HUES6 (cell line): ENCODE measurements around the gene CRAMP1.

ENCODE experiments used
- H3K27ac ChIP-seq: 2 replicates; pipeline ENCODE4 v1.7.0; 2013; ENCODE audit warnings: low read depth, mild to moderate bottlenecking, low read length, inconsistent platforms
- H3K27me3 ChIP-seq: 2 replicates; pipeline ENCODE4 v1.6.1; 2013; ENCODE audit warnings: low read length; ENCODE audit not compliant: control insufficient read depth, insufficient read depth
- H3K36me3 ChIP-seq: 2 replicates; pipeline ENCODE4 v1.6.1; 2013; ENCODE audit warnings: low read length; ENCODE audit not compliant: control insufficient read depth, insufficient read depth
- H3K4me1 ChIP-seq: 2 replicates; pipeline ENCODE4 v1.6.1; 2013; ENCODE audit warnings: low read length; ENCODE audit not compliant: control insufficient read depth, insufficient read depth
- H3K4me3 ChIP-seq: 2 replicates; pipeline ENCODE4 v1.5.1; 2013; ENCODE audit warnings: low read depth, low read length
- H3K9ac ChIP-seq: one replicate; pipeline ENCODE4 v1.6.1; 2013; ENCODE audit warnings: mild to moderate bottlenecking, low read length
- H3K9me3 ChIP-seq: 2 replicates; pipeline ENCODE4 v1.6.1; 2013; ENCODE audit warnings: low read depth, low read length; ENCODE audit not compliant: control insufficient read depth, insufficient read depth

CRAMP1 gene

DNA sequence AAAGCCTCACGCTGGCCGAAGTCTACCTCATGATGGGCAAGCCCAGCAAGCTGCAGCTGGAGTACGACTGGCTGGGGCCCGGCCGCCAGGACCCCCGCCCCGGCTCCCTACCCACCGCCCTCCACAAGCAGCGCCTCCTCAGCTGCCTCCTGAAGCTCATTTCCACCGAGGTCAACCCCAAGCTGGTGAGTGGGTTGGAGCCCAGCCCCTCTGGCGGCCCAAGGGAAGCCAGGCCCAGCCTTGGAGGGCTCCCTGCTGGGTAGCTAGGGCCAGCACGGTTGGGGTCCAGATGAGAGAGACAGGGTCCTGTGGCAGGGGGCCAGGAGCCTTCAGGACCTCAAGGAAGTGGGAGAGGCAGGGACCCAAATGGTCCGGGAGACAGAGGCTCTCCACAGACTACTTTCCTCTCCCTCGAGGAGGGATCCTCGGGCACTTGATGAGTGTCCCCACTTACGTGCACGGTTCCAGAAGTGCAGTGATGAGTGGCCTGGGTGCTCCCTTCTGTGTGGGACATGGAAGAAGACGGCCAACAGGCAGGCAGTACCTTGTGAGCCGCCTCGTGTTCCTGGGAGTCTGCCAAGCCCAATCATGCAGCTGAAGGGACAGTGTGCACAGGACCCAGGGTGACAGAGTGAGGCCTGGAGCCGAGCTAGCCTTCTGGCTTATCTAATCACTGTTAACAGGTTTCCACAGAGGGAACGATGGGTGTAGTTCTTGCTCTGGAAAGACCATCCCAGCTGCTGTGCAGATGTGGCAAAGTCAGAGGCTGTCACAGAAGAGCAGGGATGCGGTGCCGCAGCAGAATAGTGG is 44.9 kb downstream of the CRAMP1 start:
- H3K4me3 ChIP-seq = no peak overlapping the region
- H3K27ac ChIP-seq = no peak overlapping the region
- H3K4me1 ChIP-seq = no peaks in the 10 kb centered on the region
- H3K9me3 ChIP-seq = no peaks in the 10 kb centered on the region
- H3K36me3 ChIP-seq = peaks cover 85% of the 10 kb centered on the region
- no peaks in the 10 kb centered on the region for H3K27me3 ChIP-seq
- H3K9ac ChIP-seq = no peak overlapping the region

GRCh38 chr16:1657841-1658240 is 45.7 kb downstream of the CRAMP1 start:
- H3K4me3 ChIP-seq = no peak overlapping the region
- no peaks in the 10 kb centered on the region for H3K9me3 ChIP-seq
- H3K9ac ChIP-seq = no peak overlapping the region
- H3K4me1 ChIP-seq = no peaks in the 10 kb centered on the region
- peaks cover 85% of the 10 kb centered on the region for H3K36me3 ChIP-seq
- no peaks in the 10 kb centered on the region for H3K27me3 ChIP-seq
- no peak overlapping the region for H3K27ac ChIP-seq

DNA sequence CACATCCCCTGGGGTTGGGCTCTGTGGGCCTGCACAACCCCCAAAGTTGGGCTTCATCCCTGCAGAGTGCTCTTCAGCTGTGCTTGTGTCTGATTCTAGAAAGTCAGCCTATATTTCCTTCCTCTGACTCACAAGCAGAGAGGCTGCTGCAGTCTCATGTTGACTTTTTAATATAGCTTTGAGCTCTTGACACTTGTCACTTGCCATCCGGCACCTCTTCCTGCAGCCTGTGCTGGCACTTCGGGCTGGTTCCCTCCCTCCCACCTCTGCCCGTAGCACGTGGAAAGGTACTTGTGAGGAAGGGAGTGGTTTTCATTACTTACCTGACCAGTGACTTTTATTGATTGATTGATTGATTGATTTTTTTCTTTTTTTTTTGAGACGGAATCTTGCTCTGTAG is 46.9 kb downstream of the CRAMP1 start:
- H3K27ac ChIP-seq = no peak overlapping the region
- no peaks in the 10 kb centered on the region for H3K4me1 ChIP-seq
- H3K9ac ChIP-seq = no peak overlapping the region
- H3K4me3 ChIP-seq = no peak overlapping the region
- peaks cover 91% of the 10 kb centered on the region for H3K36me3 ChIP-seq
- H3K27me3 ChIP-seq = no peaks in the 10 kb centered on the region
- no peaks in the 10 kb centered on the region for H3K9me3 ChIP-seq

DNA sequence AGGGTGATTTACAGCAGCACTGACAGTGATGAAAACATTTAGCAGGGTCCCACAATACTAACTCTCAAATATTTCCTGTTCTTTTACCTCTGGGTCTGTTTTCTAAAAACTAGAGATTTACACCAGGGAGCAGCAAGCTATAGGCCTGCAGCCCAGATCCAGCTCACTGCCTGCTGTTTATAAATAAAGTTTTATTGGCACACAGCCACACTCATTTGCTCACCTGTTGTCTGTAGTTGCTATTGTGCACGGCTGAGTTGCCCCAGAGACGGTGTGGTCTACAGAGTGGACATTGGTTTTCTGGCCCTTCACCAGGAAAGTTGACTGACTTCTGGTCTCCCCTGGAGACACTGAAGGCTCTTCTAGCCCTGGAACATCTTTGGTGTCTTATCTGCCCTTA is 49.7 kb downstream of the CRAMP1 start:
- Histone ChIP-seq H3K27ac (no peak overlapping the region), H3K27me3 (no peaks in the 10 kb centered on the region), H3K4me3 (no peak overlapping the region), H3K36me3 (peaks cover 91% of the 10 kb centered on the region), H3K9ac (no peak overlapping the region), H3K9me3 (no peaks in the 10 kb centered on the region), H3K4me1 (no peaks in the 10 kb centered on the region)

- H3K4me3 ChIP-seq = no peak overlapping the region
- H3K36me3 ChIP-seq = peaks cover 91% of the 10 kb centered on the region
Observed at GRCh38 chr16:1662543-1662942, 50.4 kb downstream of the CRAMP1 start.

GRCh38 chr16:1665829-1666228 is 53.7 kb downstream of the CRAMP1 start:
- Histone ChIP-seq H3K4me1 (no peaks in the 10 kb centered on the region), H3K9me3 (no peaks in the 10 kb centered on the region), H3K36me3 (peaks cover 91% of the 10 kb centered on the region), H3K27ac (no peak overlapping the region), H3K4me3 (no peak overlapping the region), H3K27me3 (no peaks in the 10 kb centered on the region), H3K9ac (no peak overlapping the region)

More at GRCh38 chr16:1662543-1662942, 50.4 kb downstream of the CRAMP1 start:
- no peak overlapping the region for H3K9ac ChIP-seq
- no peak overlapping the region for H3K27ac ChIP-seq
- no peaks in the 10 kb centered on the region for H3K9me3 ChIP-seq
- no peaks in the 10 kb centered on the region for H3K4me1 ChIP-seq
- H3K27me3 ChIP-seq = no peaks in the 10 kb centered on the region

- H3K36me3 ChIP-seq = peaks cover 95% of the 10 kb centered on the region
Observed at GRCh38 chr16:1666316-1666715, 54.2 kb downstream of the CRAMP1 start.

GRCh38 chr16:1667271-1667670 is 55.1 kb downstream of the CRAMP1 start:
- H3K27me3 ChIP-seq = no peaks in the 10 kb centered on the region
- no peaks in the 10 kb centered on the region for H3K4me1 ChIP-seq
- H3K36me3 ChIP-seq = peaks cover 97% of the 10 kb centered on the region
- no peak overlapping the region for H3K4me3 ChIP-seq
- H3K9me3 ChIP-seq = no peaks in the 10 kb centered on the region
- H3K9ac ChIP-seq = no peak overlapping the region
- H3K27ac ChIP-seq = no peak overlapping the region

More at GRCh38 chr16:1666316-1666715, 54.2 kb downstream of the CRAMP1 start:
- no peaks in the 10 kb centered on the region for H3K4me1 ChIP-seq
- H3K4me3 ChIP-seq = no peak overlapping the region
- no peaks in the 10 kb centered on the region for H3K27me3 ChIP-seq
- H3K27ac ChIP-seq = no peak overlapping the region
- H3K9ac ChIP-seq = no peak overlapping the region
- no peaks in the 10 kb centered on the region for H3K9me3 ChIP-seq

DNA sequence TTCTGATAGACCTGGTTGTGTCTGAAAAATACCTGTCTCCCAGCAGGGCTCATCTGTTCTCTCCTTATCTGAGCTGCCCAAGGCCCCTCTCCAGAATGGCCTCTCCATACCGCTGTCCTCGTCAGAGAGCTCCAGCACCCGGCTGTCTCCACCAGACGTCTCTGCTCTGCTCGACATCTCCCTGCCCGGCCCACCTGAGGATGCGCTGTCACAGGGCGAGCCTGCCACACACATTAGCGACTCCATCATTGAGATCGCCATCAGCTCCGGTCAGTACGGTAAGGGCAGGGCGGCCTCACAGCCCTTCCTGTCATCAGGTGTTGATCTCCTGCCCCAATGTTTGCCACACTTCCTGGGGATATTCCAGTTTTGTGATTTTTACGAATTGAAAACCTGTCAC is 55.8 kb downstream of the CRAMP1 start:
- peaks cover 97% of the 10 kb centered on the region for H3K36me3 ChIP-seq
- H3K9ac ChIP-seq = no peak overlapping the region
- H3K4me3 ChIP-seq = no peak overlapping the region
- H3K27me3 ChIP-seq = no peaks in the 10 kb centered on the region
- no peaks in the 10 kb centered on the region for H3K9me3 ChIP-seq
- H3K4me1 ChIP-seq = no peaks in the 10 kb centered on the region
- H3K27ac ChIP-seq = no peak overlapping the region

- H3K36me3 ChIP-seq = peaks cover 97% of the 10 kb centered on the region
- H3K9ac ChIP-seq = no peak overlapping the region
- H3K4me1 ChIP-seq = no peaks in the 10 kb centered on the region
- no peak overlapping the region for H3K4me3 ChIP-seq
- H3K9me3 ChIP-seq = no peaks in the 10 kb centered on the region
- no peaks in the 10 kb centered on the region for H3K27me3 ChIP-seq
- no peak overlapping the region for H3K27ac ChIP-seq
Observed at GRCh38 chr16:1668612-1669319, 56.6 kb downstream of the CRAMP1 start.

- no peak overlapping the region for H3K9ac ChIP-seq
- no peak overlapping the region for H3K27ac ChIP-seq
- H3K36me3 ChIP-seq = peaks cover 98% of the 10 kb centered on the region
- H3K4me3 ChIP-seq = no peak overlapping the region
- H3K27me3 ChIP-seq = no peaks in the 10 kb centered on the region
- no peaks in the 10 kb centered on the region for H3K9me3 ChIP-seq
- no peaks in the 10 kb centered on the region for H3K4me1 ChIP-seq
Observed at GRCh38 chr16:1669698-1670097, 57.5 kb downstream of the CRAMP1 start.
